Activated CD4-positive, alpha-beta T cell treated with anti-CD3 and anti-CD28 coated beads for 4 hours (primary cell): Measurements from ENCODE around the gene ZNF555.
A peak's percentile ranks its signal among the peaks of the same experiment; 100 is the strongest.
"Not testable (repeated sequence)": the region's sequence is repeated elsewhere in the genome, so short reads cannot be mapped to it uniquely, and the experiment has no call there.

Experiments
- DNase-seq, 2 donors: peaks; one replicate each; pipeline ENCODE4 v3.0.0-alpha.2; 2020

Gene ZNF555

GRCh38 chr19:2872175-2872574 lies 30.9 kb downstream of the ZNF555 start:
- DNase-seq, result peak in 1 of 2 donors; percentile 26

- no peak for DNase-seq
Observed at GRCh38 chr19:2877398-2878331, 36.4 kb downstream of the ZNF555 start.

DNA sequence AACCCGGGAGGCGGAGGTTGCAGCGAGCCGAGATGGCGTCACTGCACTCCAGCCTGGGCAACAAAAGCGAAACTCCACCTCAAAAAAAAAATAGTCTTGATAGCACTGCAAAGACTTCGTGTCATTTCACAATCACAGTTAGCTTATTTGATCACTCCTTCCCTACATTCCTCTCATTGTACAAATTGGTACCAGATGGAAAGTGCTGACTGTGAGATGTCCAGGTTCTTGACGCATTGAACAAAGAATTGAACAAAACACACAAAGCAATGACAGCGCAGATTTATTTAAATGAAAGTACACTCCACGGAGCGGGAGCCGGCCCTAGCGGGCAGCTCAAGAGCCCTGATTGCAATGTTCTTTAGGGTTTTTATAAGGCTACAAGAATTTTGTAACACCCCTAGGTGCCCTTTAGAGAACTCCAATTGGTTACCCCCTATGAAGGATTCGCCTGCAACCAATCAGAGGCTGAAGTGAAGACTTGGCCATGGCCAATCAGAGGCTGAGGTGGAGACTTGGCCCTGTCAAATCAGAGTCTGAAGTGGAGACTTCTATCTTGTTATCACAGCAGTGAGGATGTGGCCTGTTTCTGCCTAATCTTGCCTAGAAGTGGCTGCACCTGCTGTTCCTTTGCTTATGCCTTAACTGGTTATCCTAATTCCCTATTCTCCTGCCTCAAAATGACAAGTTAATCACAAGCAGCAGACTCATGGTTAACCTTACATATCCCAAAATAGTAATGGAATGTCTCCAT lies 42.6 kb downstream of the ZNF555 start:
- no peak for DNase-seq

DNA sequence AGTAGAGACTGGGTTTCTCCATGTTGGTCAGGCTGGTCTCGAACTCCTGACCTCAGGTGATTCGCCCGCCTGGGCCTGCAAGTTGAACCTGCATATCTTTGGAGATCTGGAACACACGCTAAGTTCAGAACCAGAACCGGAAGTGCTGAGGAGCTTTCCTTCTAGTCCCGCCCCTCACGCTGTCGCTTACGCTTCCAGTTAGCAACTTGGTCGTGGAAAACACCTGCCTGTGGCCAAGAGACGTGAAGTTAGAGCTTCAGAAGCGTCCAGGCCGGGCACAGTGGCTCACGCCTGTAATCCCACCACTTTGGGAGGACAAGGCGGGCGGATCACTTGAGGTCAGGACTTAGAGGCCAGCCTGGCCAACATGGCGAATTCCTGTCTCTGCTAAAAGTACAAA lies 44.5 kb downstream of the ZNF555 start:
- DNase-seq, result no peak

GRCh38 chr19:2887391-2887914 lies 46.2 kb downstream of the ZNF555 start:
- no peak for DNase-seq

DNA sequence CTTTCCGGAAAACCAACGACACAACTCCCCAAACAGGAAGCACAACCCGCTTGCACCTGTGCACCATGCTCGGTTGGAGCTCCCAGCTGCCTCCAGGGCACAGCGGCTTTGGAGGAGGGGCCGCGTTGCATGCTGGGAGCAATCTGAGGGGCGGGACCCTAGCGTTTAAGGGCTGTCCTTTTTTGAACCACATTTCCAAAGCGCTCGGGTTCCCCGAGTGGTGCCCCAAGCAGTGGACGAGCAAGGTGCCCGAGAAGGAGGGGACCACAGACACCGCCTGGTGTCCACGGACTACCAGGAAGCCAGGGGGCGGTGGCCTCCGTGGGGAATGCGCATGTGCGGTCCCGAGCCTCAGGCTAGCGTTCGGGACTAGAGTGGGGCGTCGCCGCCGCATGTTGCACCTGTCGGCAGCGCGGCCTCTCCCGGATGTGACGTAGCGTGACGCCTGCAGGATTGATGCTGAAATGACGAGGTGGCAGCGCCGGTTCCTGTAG lies 47.5 kb downstream of the ZNF555 start:
- peak; percentile 31 to 56 for DNase-seq

DNA sequence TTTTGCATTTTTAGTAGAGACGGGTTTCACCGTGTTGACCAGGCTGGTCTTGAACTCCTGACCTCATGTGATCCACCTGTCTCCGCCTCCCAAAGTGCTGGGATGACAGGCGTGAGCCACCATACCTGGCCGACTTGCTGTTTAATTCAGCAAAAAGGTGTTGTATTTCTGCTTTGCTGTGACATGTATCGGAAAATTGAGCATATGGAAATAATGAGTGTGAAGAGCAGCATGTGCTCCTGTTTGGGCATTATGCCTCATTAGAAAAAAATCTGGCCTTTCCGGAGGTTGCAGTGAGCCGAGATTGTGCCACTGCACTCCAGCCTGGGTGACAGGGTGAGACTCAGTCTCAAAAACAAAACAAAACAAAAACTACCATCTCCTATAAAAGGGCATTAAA lies 49.3 kb downstream of the ZNF555 start:
- not testable (repeated sequence) for DNase-seq

GRCh38 chr19:2896694-2897093 lies 55.4 kb downstream of the ZNF555 start:
- DNase-seq, result no peak

GRCh38 chr19:2900296-2901252 lies 59.3 kb downstream of the ZNF555 start, which contains the start of gene ZNF57:
ZNF57 (plus strand) TSS chr19:2900928; CDS start chr19:2901046, 118 bp downstream.
- DNase-seq, result peak; percentile 98 to 99

- no peak for DNase-seq
Observed at GRCh38 chr19:2902590-2903218, 61.4 kb downstream of the ZNF555 start.

GRCh38 chr19:2903326-2903725 lies 62.1 kb downstream of the ZNF555 start:
- DNase-seq, result not testable (repeated sequence)

- no peak for DNase-seq
Observed at GRCh38 chr19:2905918-2906519, 64.7 kb downstream of the ZNF555 start.

DNA sequence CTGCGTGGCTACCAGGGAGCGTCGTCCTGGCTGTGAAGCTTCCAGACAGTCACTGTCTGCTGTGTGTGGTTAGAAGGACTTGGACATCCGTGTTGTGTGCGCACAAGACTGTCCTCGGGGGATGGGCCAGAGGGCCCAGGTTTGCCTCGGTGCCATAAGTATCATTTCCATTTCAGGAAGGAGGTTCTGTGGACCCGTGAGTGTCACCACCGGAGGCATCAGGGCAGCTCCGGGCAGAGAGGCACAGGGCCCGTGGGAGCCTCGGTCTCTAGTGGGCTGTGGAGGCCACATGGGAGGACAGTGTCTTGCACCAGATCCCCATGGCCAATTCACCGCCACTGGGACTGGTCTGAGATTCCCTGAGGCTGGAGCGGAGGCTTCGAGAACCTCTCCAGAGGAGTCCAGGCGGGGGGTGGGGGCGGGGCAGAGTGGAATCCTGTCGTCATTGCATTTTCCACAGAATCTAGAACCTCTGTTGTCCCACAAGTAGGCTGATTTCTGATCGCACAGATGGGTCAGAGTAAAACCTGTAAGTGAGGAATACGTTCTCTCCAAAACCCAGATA lies 65.4 kb downstream of the ZNF555 start:
- no peak for DNase-seq
